Coronary artery (tissue), 2 donors: Measurements from ENCODE around the gene THOC6.
A peak's percentile ranks its signal among the peaks of the same experiment; 100 is the strongest.

Experiments used
- DNase-seq: peaks from one replicate; pipeline ENCODE4 v3.0.0-alpha.2; 2017; ENCODE audit warnings: low spot score
- H3K27ac ChIP-seq, 2 donors: fragments of 200-600 bp; sonication (generic); one replicate each; pipeline ENCODE4 v1.5.1; 2016 to 2019
- H3K4me3 ChIP-seq: fragments of 200-600 bp; sonication (generic); 2 replicates; pipeline ENCODE4 v1.5.1; 2016; ENCODE audit warnings: mild to moderate bottlenecking, moderate library complexity
- CTCF ChIP-seq: fragments of 200-600 bp; sonication (generic); IDR thresholded peaks from one replicate; pipeline ENCODE4 v1.5.1; 2019; ENCODE audit warnings: antibody characterized with exemption

Gene THOC6

GRCh38 chr16:3030222-3031212, 6.7 kb downstream of the THOC6 start:
- Histone ChIP-seq H3K4me3 (no peak overlapping the region), H3K27ac (no peak overlapping the region)
- DNase-seq: no peak
- TF ChIP-seq CTCF: no peak

DNA sequence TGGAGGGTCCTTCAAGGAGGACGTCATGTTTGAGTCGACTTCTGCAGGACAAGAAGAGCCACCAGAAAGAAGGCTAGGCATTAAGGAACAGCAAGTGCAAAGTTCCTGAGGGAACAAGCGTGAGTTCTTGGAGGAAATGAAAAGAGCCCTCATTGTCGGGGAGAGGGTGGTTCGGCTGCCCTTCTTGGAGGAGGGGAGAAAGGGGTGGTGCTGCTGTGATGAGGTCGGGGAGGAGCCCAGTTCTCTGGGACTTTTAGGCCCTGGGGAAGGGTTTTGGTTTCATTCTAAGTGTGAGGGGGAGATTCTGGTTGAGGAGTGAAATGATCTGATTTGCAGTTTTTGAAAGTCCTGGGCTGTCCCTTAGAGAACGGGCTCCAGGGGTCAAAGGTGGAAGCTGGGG, 8.8 kb downstream of the THOC6 start:
- no peak for DNase-seq
- no peak for TF ChIP-seq CTCF

DNA sequence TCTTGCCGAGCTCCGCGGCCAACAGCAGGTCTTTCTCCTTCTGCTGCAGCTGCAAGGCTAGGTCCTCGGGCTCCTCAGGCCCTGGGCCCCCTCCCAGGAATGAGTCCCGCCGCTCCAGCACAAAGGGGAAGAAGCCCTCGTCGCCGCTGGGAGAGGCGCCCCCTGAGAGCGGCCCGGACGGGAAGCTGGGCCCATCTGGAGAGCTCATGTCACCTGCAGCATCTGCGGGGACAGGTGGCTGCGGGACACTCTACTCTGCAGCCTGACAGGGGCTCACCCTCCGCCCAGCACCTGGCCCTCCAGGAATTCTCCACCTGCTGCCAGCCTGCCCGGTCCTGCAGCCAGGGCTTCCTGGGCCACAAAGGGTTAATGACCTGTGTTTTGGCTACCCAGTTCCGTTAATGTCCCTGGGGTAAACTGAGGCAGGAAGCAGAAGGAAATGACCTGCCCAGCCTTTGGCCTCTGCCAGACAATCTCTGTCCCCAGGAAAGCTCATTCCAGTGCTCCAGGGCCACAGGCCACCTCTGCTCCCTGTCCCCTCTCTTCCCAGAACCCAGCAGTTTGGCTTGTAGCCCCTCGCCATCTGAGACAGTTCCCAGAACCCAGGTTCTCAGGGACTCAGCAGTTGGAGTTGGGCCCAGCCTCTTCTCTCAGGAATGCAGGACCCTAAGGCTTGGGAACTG, 11.6 kb downstream of the THOC6 start:
- no peak overlapping the region for H3K4me3 ChIP-seq
- no peak for TF ChIP-seq CTCF
- H3K27ac ChIP-seq: no peak overlapping the region
- DNase-seq: no peak

More for the DNA sequence above, 8.8 kb downstream of the THOC6 start:
- Histone ChIP-seq H3K27ac (no peak overlapping the region), H3K4me3 (no peak overlapping the region)

GRCh38 chr16:3035972-3036725, 12.3 kb downstream of the THOC6 start:
- no peak for DNase-seq
- Histone ChIP-seq H3K4me3 (peak overlapping the region; percentile 44), H3K27ac (no peak overlapping the region)
- TF ChIP-seq CTCF: no peak

DNA sequence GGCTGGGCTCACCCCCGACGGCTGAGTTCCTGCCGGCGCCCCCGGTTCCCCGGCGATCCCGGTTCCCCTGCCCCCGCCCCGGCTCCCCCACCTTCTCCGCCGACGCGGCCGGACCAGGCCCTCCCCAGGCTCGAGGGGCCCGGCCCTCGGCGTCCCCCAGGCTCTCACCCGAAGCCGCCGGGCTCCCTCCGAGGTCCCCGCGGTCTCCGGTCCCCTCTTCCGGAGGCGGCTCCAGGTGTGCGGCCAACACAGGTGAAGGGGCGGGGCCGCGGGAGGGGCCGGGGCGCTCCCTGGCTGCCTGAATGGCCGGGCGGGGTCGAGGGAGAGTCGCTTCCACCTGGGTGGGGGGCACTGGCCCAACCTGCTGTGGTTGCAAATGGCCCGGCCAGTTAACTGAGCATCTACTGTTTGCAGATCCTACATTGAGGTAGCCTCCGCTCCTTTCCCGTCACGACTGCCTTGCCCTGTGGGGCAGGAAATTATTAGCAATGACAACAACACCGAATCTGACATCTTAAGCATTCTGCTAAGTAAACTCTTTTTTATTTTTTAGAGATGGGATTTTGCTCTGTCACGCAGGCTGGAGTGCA, 13.0 kb downstream of the THOC6 start, which contains the start of gene BICDL2:
BICDL2 (minus strand) TSS at position 219 of the 590 bp plus-strand sequence. CDS start 1,448 bp downstream, outside the sequence.
- no peak for TF ChIP-seq CTCF
- no peak for DNase-seq
- H3K27ac ChIP-seq: no peak within 1 kb of the TSS
- H3K4me3 ChIP-seq: peak within 1 kb of the TSS; percentile 44

- TF ChIP-seq CTCF: no peak
- no peak overlapping the region for H3K4me3 ChIP-seq
- DNase-seq: no peak
- no peak overlapping the region for H3K27ac ChIP-seq
These were observed 14.4 kb downstream of the THOC6 start for GRCh38 chr16:3038256-3038655.
